NCI-H1417 treated with DMSO at 0.1 percent for 48 hours (cell line): Measurements from ENCODE around the gene PDLIM7.

ENCODE experiments used
- DNase-seq: peaks from one replicate; lab custom pipeline; 2025; lab: John Stamatoyannopoulos, UW

Gene PDLIM7

DNA sequence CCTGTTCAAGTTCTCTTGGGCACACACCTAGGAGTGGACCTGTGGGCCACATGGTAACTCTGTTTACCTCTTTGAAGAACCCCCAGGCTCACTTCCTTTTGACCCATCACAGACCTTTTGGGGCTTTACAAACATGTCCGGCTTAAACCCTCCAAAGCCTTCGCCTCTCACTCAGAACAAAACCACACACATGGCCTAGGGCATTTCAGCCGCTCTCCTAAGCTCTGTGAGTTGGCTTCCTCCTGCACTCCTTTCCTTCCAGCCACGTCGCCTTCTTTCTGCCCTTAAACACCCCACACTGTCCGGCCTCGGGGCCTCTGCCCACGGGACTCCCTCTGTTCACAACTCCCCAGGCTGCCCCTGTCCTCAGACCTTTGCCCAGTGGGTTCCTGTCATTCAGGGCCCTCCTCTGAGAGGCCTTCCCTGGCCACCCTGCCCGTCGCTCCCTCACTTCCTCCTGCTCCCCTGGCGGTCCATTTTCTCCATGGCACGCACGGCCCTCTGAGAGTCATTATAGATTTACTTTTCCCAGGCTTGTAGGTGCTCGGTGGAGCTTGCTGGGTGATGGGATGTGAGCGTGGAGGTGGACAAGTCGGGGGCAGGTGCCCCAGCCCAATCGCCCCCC, 10.3 kb upstream of the PDLIM7 start:
- DNase-seq, result no peak

GRCh38 chr5:177507165-177507564, 9.8 kb upstream of the PDLIM7 start:
- no peak for DNase-seq

DNA sequence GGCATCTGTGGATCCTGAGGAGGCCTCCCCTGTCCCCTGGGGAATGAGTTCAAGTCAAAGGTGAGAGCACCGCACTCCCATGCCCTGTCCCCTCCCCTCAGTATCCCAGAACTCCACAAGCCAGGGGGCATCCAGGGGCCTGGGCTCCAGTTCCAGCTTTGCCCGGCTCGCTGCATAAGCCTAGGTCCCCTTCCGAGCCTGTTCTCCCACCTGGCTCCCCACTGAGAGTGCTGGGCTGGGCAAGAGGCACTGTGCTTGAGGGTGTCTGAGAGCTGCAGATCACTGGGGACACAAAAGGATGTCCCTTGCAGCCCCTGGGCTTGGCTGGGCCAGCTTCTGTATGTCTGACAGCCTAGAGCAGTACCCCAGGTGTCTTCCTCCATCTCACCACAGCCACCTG, 7.7 kb upstream of the PDLIM7 start:
- no peak for DNase-seq

GRCh38 chr5:177504086-177505056, 7.0 kb upstream of the PDLIM7 start:
- DNase-seq, result no peak

GRCh38 chr5:177503351-177504085, 6.1 kb upstream of the PDLIM7 start:
- DNase-seq, result no peak

DNA sequence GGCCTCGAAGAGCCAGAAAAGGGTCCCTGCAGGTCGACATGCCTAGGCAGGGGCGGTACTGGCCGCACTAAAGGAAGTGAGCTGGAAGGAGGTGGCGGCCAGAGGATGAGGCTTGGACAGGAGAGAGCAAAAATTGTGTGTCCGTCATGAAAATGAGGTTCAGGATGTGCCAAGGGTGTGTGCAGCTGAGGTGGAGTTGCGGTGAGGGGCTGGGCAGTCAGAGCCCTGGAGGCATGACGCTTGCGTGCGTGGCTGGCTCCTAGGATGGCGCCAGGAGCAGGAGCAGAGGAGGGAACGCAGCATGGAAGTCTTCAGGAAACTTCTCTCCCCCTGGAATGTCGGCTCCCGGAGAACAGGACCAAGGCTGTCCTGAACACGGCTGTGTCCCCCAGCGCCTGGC, 5.5 kb upstream of the PDLIM7 start:
- no peak for DNase-seq

DNA sequence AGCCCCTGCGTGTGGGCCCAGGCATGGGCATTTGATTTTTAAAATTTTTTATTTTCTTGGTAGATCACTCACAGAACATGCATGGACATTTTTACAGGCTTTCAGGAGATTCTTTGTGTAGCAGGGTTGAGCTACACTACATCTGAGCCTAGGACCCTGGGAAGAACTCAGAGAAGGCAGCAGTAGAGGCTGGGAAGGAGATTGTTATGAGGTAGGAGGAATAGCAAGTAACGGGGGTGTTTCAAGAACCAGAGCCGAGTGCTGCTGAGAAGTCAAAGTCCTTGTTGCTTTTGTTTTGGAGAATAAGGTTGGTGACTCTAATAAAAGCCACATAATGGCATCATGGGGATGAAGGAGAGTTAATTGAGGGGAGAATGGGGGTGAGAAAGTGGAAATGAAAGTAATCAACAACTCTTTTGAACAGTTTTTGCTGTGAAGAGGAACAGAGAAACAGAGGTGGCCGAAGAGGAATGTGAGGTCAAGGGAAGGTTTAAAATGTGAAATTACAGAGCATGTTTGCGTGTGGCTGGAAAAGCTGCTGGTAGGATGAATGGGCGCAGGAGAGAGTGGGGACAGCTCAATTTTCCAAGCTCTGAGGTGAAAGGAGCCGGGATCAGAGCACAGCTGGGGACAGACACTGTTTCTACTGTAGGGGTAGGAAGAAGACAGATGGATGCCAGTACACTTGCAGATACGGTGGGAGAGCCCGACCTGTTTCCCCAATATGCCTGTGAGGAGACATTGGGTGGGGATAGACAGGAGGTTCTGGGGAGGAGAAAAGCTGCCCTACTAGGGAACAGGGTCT, 4.7 kb upstream of the PDLIM7 start:
- DNase-seq, result no peak

DNA sequence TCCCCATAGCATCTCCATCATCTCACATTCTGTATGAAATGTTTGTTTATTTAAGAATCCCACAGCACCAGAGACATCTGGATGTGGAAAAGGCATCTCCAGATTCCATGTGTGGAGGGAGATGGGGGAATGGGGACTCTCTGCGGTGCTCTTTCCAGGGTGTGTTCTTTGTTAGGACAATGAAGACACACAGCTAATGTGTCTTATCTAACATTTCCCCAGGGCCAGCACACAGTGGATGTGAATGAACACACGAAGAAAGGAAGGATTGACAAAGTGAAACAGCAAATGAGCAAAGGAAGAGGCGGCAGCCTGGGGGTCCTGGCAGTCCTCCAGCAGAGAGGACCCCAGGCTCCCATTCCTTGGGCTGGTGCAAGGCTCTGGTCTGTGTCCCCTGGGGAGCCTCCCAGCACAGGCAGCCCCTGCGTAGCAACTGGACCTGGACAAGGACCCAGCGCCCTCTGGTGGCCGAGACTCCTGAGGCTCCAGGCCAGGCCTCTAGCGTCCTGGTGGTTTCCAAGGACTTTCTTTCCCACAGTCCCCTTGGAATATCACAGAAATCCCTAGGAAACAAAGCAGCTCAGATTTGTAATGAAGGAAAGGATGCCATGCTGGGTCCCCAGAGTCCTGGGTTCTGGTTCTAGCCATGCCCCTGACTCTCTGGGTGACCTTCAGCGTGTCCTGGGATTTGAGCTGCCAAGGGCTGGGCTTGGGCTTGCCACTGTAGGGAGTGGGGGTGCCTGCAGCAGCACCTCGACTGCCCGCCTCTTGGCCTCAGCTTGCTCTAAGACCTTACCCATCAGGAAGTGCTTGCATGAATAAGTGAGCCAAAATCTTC, 3.5 kb upstream of the PDLIM7 start:
- DNase-seq, result peak; percentile 5

DNA sequence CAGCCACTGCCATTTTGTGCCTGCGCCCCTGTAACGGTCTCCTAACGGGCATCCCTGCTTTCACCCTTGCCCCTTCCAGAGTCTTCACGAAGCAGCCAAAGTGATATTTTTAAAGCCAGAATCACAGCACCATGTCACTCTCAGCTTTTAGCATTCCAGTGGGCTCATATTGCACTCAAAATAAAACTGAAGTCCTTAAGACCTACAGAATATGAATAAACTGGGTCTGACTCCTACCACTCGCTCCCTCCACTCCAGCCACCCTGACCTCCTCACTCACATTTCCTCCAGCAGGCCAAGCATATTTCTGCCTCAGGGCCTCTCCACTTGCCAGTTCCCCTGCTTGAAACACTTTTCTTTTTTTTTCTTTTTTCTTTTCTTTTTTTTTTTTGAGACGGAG, 2.4 kb upstream of the PDLIM7 start:
- no peak for DNase-seq

DNA sequence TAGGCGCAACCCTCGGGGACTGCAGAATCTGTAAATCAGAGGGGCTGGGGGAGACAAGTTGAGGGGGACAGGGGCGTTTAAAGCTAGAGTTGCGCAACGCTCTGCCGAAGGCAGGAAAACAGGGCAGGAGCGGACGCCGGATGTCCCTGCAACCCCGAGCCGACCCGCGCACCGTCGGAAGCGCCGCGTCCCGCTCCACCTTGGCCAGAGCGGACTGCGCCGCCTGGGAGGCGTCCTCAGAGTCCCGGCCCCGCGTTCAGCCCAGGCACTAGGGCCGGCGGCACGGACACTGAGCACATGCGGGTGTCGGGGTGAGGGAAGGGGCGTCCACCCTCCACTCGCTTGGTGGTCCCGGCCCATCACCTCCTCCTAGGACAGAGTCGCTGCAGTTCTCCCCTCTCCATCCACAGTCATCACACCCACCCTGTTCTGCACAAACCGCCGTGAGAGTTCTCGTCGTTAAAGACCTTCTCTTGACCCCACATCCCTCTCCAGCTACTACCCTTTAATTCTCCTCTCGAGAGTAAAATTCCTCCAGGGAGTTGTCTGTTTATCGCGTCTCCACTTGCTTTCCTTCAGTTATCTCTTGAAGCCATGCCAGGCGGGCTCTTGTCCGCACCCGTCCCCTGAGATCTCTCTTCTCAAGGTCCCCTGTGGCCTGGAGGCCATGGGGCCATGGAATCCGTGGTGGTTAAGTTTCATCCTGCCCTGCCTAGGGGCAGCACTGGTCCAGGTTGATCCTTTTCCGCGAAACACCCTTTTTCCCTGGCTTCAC, 796 bp upstream of the PDLIM7 start:
- DNase-seq, result no peak

DNA sequence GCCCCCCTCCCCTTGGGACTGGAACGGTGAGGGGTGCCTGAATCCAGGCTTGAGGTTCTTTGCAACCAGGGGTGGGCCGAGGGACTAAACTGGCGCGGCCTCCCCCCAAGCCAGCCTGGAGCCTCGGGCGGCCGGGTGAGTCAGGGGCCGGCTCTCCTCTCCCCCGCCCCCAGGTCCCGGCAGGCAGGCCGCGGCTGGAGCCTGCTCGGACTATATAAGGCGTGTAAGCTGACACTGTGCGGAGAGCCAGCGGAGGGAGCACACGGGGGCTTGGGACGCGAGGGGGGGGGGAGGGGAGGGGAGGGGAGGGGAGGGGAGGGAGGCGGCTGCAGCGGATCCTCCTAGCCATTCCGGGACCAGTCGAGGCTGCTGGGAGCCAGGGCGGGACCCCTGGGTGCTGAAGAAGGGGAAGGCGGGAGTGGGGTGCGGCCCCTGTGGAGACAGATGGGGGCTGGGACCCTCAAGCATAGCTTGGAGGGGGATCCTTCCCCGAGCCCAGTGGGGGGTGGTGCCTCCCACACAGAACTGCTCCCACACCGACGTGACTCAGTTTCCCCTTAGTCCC, 595 bp downstream of the PDLIM7 start:
- DNase-seq, result no peak

DNA sequence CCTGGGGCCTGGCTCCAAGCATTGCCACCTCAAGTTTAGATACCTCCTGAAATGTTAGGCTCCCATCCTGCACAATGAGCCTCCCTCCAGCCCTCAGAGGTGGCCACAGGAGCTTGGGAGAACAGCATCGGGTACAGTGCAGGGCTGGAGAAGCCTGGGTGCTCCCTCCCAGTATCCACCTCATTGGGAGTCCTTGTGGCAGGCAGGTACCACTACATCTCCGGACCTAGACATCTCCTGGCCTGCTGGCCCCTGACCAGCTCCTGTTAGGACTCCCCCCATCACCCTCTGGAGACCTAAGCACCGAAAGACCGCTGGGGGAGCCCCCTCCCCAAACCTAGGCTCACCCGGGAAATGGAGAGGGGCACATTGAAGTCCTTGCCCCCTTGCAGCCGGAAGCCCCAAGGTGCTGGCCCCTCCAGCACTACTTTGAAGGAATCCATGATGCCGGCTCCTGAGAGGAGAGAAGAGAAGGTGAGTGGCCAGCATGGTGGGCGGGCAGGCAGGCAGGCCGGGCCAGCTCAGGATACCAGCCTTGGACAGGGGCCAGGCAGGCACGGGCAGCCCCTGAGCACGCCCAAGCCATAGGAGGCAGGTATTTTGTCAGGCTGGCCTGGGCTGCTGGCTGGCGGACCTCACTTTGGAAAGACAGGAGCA, 1.2 kb downstream of the PDLIM7 start:
- DNase-seq, result no peak

- no peak for DNase-seq
Measured at GRCh38 chr5:177495243-177496060, 2.0 kb downstream of the PDLIM7 start.

DNA sequence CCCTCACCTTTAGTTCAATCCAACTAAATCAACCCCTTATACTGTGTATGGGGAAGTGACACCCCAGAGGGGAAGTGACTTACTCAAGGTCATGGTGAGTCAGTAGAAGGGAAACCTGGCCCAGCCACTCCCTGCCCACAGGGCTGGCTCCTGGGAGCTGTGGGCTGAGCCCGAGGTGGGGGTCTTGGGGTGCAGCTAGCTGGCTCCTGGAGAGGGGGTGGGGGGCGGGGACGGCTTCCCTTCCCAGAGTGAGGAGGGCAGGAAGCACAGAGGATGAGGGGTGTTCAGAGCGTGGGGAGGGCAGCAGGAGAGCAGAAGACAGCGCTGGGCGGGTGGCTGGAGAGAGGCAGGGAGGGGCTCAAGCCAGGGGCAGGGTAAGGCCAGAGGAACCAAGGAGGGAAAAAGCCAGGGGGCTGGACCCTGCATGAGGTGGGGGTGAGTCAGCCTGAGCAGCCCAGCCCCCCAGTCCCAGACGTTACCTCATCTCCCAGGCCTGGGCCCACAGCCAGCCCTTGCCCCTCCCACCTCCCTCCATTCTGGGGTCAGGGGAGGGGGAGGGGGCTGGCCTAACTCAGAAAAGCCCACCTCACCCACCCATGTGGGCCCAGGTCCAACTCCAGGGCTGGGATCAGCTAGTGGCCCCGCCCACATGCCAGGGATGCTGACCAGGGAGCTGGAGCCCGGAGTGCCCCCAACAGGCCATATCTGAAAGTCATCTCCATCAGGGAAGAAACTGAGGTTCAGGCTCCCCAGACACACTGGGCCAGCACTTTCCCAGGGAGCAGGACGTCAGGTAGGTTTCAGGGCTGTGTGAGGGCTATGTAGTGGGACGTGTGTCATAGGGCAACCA, 2.8 kb downstream of the PDLIM7 start:
- no peak for DNase-seq

GRCh38 chr5:177493795-177494345, 3.5 kb downstream of the PDLIM7 start:
- no peak for DNase-seq

DNA sequence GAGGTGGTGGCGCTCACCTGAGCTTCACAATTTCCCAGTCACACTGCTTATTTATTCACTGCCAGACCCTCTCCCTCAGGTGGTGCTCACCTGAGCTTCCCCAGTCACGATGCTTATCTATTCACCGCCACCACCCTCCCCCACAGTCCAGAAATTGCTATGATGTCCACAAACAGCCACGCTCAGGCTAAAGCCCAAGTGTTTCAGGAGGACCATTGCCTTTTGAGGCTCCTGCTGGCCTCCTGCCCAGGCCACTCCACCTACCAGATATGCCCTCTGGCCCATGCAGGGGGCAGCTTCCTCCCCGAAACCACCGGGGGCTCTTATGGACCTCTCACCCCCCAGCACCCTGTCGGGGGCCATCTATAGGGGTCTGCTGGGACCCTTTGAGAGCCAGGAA, 4.6 kb downstream of the PDLIM7 start:
- DNase-seq, result no peak
